Cardiac fibroblast (primary cell): ENCODE measurements around the gene TESPA1.

ENCODE experiments used
- DNase-seq, 2 donors: peaks; one replicate each; pipeline versions ENCODE4 v3.0.0 to v3.0.0-alpha.2; 2010; ENCODE audit warnings: low read depth in 2 of 2
- H3K4me3 ChIP-seq, 2 donors: replicated peaks in 1 of 2; 1 replicate in 1 of 2; 2 replicates in 1 of 2; pipeline ENCODE4 v1.5.1; 2011; ENCODE audit warnings: low read depth in 2 of 2, low read length in 2 of 2, mild to moderate bottlenecking in 2 of 2, moderate library complexity in 1 of 2
- TF ChIP-seq, protein P1 (sequence below): IDR thresholded peaks from one replicate; pipeline ENCODE4 v1.5.1; 2011; ENCODE audit warnings: low read depth, mild to moderate bottlenecking, low read length, inconsistent platforms

TESPA1 gene

DNA sequence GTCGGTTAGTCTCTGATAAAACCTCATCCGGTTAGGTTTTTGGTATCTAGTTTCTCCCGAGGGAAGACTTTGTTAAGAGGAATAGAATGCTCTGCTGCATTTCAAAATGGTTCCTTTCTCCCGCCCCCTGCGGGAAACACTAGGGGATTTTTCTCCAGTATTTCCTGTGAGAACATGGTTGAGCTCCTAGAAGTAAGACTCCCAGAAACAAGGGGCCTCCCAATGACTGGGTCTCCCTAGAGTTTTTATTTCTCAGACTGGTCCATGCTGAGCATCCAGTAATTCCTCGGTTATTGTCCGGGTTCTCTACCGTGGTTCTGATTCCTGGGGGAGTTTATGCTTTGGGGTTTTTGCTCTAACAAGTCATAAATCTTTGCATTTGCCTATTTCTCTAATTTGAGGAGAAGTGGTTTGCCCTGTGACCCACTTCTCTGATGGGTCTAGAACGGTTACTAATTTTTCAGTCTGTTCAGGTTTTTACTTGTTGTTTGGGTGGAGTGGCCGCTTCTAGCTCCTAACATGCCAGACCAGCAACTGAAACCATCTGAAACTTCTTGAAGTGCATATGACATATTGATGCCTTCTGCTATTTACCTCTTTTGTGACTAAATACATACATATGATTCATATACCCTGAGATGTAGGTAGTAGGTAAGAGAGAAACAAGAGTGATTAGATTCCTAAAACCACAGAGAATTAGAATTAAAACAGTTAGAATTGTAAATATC, 25.1 kb downstream of the TESPA1 start:
- TF ChIP-seq, protein P1, sequence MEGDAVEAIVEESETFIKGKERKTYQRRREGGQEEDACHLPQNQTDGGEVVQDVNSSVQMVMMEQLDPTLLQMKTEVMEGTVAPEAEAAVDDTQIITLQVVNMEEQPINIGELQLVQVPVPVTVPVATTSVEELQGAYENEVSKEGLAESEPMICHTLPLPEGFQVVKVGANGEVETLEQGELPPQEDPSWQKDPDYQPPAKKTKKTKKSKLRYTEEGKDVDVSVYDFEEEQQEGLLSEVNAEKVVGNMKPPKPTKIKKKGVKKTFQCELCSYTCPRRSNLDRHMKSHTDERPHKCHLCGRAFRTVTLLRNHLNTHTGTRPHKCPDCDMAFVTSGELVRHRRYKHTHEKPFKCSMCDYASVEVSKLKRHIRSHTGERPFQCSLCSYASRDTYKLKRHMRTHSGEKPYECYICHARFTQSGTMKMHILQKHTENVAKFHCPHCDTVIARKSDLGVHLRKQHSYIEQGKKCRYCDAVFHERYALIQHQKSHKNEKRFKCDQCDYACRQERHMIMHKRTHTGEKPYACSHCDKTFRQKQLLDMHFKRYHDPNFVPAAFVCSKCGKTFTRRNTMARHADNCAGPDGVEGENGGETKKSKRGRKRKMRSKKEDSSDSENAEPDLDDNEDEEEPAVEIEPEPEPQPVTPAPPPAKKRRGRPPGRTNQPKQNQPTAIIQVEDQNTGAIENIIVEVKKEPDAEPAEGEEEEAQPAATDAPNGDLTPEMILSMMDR, result no peak
- DNase-seq, result peak in 1 of 2 donors; percentile 25
- no peak overlapping the region for H3K4me3 ChIP-seq

DNA sequence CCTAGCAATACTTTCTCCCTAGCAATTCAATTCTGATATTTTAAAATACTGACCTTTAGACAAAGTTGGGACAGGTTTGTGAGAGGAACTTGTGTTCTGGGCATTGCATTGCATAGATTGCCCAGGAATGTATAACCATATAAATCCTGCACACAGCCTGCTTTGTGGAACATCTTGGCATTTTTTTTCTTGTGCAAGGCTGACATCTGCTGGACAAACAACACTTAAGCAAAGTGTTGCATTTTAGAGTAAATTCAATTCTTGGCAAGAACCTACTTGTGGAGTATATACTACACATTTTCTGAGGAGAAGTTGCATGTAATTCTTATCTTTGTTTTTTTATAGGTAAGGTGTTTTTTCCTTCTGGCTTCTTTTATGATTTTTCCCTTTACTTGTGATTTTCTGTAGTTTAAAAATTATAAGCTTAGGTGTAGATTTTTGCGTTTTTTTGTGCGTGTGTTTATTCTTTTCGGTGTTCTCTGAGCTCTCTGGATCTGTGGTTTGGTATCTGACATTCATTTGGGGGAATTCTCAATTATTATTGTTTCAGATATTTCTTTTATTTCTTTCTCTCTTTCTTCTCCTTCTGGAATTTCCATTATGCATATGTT, 26.4 kb downstream of the TESPA1 start:
- peak; percentile 86 for DNase-seq
- H3K4me3 ChIP-seq, result no peak overlapping the region
- TF ChIP-seq, protein P1, result peak; percentile 51

DNA sequence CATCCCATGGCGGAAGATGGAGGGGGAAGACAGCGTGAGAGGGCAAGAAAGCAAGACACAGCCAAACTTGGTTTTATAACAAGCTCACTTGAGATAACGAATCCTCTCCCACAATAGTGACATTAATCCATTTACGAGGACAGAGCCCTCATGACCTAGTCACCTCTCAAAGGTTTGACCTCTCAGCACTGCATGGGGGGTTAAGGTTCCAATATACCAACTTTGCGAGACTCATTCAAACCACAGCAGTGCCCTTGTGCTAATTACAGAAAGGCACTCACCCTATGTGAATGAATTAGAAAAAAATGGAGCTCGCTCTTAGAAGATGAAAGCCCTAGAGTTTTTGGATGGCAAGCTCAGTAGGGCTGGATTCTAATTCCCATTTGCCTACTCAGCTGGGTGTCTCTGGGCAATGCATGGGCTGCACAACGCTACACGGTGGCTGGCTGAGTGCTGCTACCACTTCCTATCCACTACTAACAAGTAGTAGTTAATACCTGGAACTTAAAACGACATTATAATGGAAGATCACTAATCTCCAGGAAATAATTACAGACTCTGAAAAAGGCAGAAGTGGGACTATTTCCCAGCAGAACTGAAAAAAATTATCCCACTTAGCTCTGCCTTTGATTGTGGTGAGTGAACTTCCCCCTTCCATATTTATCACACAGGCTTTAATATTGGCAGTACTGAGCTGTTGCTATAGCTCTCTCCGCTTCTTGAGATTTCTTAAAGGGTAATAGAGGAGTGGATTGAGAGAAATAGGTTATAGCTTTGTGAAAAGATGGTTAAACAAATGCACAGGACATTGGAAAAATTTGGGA, 27.5 kb downstream of the TESPA1 start:
- TF ChIP-seq, protein P1, result no peak
- no peak for DNase-seq
- no peak overlapping the region for H3K4me3 ChIP-seq

DNA sequence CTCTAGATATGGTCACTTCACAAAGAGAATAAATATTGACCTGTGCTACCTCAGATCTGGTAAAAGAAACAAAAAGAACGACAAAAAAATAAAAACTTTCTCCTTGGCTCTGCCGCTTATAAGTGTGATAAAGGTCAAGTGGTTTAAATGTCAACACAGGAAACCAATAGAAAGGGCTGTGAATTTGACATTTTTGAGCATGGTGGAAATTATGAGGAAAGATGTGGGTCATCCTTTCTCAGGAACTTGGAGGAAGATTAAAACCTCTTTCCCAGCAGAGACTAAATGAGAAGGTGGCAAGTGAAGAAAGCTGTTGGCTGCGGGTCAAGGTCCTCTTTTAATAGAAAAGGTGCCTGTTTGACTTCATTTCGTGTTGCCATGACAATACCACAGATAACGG, 28.2 kb downstream of the TESPA1 start:
- DNase-seq, result no peak
- no peak overlapping the region for H3K4me3 ChIP-seq
- TF ChIP-seq, protein P1, result no peak

DNA sequence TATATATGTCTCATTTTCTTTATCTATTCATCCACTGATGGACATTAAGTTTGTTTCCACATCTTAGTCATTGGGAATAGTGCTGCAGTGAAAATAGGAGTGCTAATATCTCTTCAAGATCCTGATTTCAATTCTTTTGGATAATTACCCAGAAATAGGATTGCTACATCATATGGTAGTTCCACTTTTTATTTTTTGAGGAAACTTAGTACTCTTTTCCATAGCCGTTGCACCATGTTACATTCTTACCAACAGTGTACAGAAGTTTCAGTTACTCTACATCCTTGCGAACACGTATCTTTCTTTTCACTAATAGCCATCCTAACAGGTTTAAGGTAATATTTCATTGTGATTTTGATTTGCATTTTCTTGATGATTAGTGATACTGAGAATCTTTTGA, 29.8 kb downstream of the TESPA1 start:
- no peak for DNase-seq
- TF ChIP-seq, protein P1, result no peak
- H3K4me3 ChIP-seq, result no peak overlapping the region

DNA sequence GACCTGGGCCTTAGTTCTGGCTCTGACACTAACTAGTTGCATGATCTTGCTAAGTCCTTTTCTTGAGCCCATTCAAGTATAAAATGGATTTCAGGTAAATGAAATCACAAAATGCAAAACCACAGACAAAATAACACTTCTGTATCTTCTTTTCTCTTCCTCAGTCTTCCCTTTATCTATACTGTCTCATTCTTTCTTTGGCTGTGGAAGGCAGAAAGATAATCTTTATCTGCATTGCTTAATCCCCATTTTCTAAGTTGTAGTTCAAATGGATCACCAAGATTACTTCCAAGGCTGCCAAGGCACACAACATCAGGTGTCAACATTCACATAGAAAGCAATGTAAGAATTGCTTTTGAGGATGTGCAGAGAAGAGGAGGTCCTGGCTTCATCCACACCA, 30.3 kb downstream of the TESPA1 start:
- no peak overlapping the region for H3K4me3 ChIP-seq
- no peak for DNase-seq
- TF ChIP-seq, protein P1, result no peak
